ENCODE measurements around the gene CTTNBP2. TPM values are rescaled to one million over a fixed set of nuclear protein-coding genes. Genes with fewer than 3 reads are reported as not detected.

Gene CTTNBP2
- 6.6 TPM for total RNA-seq
- long read RNA-seq, partial matches to known transcripts = 2 of 5 reads
- long read RNA-seq, other reads (novel, unspliced or antisense) = 3 of 5 reads

- Histone ChIP-seq H3K27ac (peak within 1 kb of the TSS; percentile 61), H3K27me3 (ENCODE audit: low read depth) (peaks cover 21% of the 10 kb centered on the region), H3K9me3 (no peaks in the 10 kb centered on the region), H3K36me3 (no peaks in the 10 kb centered on the region), H3K4me1 (no peaks in the 10 kb centered on the region), H3K4me3 (peak within 1 kb of the TSS; percentile 69)
- no peak for TF ChIP-seq CTCF (IDR thresholded peaks at IDR 0.05)
- intact Hi-C loops (cut with DNase I) = no loop called here
- DNase-seq (peak; percentile 59), ATAC-seq (peak; percentile 79 to 80)
Observed at GRCh38 chr7:117873310-117874190, at the start of gene CTTNBP2. Gene CTTNBP2 (minus strand): TSS chr7:117873441. CDS start chr7:117873415, 26 bp downstream.

- Histone ChIP-seq H3K27ac (no peak overlapping the region), H3K36me3 (no peaks in the 10 kb centered on the region), H3K4me3 (no peak overlapping the region), H3K9me3 (no peaks in the 10 kb centered on the region), H3K27me3 (ENCODE audit: low read depth) (no peaks in the 10 kb centered on the region), H3K4me1 (no peaks in the 10 kb centered on the region)
- intact Hi-C loops (cut with DNase I) = no loop called here
- TF ChIP-seq CTCF (IDR thresholded peaks at IDR 0.05) = no peak
- ATAC-seq (no peak), DNase-seq (no peak)
Observed at GRCh38 chr7:117916309-117916708, 43.1 kb upstream of the CTTNBP2 start.

DNA sequence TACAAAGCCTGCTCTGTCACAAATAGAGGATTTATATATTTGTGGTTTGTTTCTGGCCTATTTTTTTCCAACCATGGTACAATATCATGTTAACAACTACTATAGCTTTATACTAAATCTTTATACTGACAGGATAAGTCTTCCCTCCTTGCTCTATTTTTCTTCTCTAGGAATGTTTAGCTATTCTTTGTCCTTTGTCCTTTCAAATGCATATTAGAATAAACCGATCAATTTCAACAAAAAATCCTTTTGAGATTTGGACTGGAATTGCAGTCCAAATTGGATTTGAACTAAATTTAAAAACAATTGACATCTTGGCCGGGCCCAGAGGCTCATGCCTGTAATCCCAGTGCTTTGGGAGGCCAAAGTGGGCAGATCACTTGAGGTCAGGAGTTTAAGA, 39.2 kb upstream of the CTTNBP2 start:
- no peak overlapping the region for H3K27ac ChIP-seq
- no peaks in the 10 kb centered on the region for H3K4me1 ChIP-seq
- H3K9me3 ChIP-seq = no peaks in the 10 kb centered on the region
- ATAC-seq (no peak), DNase-seq (no peak)
- no peaks in the 10 kb centered on the region for H3K27me3 ChIP-seq (ENCODE audit: low read depth)
- TF ChIP-seq CTCF (IDR thresholded peaks at IDR 0.05) = no peak
- no peak overlapping the region for H3K4me3 ChIP-seq
- intact Hi-C loops (cut with DNase I) = no loop called here
- H3K36me3 ChIP-seq = no peaks in the 10 kb centered on the region

- Histone ChIP-seq H3K36me3 (no peaks in the 10 kb centered on the region), H3K27ac (no peak overlapping the region), H3K4me3 (no peak overlapping the region), H3K9me3 (no peaks in the 10 kb centered on the region), H3K27me3 (ENCODE audit: low read depth) (no peaks in the 10 kb centered on the region), H3K4me1 (no peaks in the 10 kb centered on the region)
- TF ChIP-seq CTCF (IDR thresholded peaks at IDR 0.05) = no peak
- intact Hi-C loops (cut with DNase I) = no loop called here
- no peak for ATAC-seq
- DNase-seq = no peak
Observed at GRCh38 chr7:117908031-117908795, 35.0 kb upstream of the CTTNBP2 start.

DNA sequence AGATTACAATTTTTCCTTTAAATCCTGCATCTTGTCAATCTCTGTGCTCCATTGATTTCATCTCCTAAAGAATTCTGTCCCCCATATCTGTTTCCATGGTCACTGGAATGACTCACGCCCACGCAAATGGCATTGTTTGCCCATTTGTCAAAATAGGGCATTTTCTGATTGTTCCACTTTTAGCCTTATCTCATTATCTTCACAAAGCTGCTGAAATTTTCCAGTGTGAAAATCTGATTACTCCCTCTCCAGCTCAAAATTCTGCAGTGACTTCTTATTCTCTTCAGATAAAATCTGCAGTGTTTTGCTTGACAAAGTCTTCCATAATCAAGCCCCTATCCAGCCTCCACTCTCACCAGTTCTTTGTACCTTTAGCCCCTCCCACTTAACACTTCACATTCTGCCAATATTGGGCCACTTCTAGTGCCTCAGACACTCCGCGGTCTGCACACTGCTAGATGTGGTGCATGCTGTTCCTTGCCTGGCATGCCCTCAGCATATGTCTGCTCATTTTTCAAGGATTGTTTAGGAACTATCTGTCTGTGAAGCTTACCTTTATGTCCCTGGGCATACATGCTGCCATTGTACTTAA, 33.9 kb upstream of the CTTNBP2 start:
- no peaks in the 10 kb centered on the region for H3K27me3 ChIP-seq (ENCODE audit: low read depth)
- no peaks in the 10 kb centered on the region for H3K9me3 ChIP-seq
- no peak overlapping the region for H3K4me3 ChIP-seq
- H3K36me3 ChIP-seq = no peaks in the 10 kb centered on the region
- DNase-seq (no peak), ATAC-seq (no peak)
- no peak overlapping the region for H3K27ac ChIP-seq
- no peaks in the 10 kb centered on the region for H3K4me1 ChIP-seq
- TF ChIP-seq CTCF (IDR thresholded peaks at IDR 0.05) = no peak
- intact Hi-C loops (cut with DNase I) = no loop called here
